HG03135 (cell line): ENCODE results near the gene NR3C2.

Experiments used
- ATAC-seq: cut with Tn5 transposase; IDR thresholded peaks from one replicate; pipeline ENCODE4 v1.9.1; 2021; ENCODE audit warnings: mild to moderate bottlenecking, moderate library complexity; ENCODE audit not compliant: unreplicated experiment

Gene NR3C2

DNA sequence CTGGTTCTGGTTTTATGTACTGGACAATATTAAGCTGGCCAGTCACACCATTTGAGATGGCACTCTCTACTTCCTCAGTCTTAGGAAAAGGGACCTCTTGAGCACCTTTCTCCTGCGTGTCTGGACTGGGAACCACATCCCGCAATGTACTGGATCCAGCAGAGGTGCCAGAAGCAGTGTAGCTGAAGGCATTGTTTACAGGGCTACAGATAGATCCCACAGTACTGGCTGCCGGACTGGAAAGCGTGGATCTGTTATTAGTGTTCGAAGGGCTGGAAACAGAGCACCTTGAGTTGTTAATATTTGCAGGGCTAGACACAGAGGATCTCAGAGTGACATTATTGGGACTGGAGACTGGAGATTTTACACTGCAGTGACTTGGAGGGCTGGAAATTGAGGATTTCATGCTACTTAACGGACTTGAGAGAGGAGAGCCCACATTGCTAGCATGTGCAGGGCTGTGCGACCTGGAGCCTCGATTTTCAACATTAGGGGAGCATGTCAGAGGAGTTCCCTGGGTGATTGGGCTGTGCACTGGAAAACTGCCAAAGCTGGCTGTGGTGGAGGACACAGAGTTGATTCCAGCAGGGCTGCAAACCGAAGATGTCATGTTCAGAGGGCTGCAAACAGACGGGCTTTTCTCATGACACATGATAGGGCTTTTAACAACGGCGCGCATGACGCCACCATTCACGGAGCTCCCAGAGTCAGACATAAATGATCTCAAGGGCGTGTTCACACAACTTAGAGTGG is 6.4 kb downstream of the NR3C2 start:
- ATAC-seq: no peak

DNA sequence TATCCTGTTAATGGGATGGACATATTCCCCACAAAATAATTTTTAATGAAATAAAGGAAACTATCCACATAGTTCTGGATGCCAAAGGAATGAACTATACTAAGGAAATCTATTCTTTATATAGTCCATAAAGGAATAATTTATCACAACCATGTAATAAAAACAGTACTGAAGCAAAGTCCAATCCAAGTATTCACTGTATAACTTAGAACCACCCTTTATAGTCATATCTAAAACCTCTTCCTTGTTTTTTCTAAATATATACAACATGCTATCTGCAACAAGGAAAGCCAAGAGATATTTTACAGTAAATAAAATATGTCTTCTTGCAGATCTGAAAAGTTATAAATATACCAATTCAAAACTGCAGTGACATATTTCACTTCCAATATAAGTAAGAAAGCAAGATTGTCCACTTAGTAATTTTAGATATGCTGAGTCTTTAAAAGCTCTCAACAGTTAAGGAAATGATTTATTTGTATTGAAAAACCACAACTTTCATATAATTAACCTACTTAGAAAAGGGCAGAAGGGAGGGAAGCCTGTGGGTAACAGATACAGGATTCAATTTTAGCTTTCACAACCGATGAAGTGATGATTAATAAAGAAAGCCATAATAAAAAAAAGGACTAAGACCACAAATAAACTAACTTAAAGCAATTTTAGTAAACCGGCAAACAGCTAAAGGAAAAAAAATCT is 8.0 kb downstream of the NR3C2 start:
- no peak for ATAC-seq

DNA sequence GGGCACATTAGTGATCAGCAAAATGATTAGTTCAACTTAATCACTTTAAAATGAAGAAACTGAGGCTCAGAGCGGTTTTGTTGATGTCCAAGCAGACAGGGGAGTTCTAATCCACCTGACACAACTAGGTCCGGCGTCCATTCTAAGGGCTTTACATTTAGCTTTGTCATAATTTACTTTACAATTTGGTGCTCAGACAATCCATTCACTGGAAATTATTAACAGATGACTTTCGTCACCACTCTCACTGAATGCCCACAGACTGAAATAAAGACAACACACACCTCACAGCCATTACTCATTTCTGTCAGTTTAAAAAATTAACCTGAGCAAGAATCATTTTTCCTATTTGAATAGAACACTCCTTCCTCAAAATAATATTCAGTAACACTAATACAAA is 10.8 kb downstream of the NR3C2 start:
- ATAC-seq: no peak

DNA sequence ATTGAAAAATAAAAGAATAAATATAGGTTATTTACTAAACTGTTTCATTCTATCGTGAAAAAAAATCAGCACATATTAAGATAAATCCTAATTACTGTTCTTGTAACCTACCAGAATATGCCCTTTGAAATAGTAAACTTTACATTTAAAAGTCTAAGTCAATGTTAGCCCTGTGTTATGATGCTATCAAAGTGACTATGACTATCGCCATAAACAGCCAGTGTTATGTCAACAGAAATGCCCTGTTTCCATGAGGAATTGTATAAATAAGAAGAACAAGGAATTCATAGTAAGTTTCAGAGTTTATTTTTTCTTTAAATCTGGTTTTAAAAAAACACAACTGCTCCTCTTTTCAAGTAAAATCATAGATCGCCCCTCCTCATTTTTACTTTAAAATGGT is 11.4 kb downstream of the NR3C2 start:
- no peak for ATAC-seq

DNA sequence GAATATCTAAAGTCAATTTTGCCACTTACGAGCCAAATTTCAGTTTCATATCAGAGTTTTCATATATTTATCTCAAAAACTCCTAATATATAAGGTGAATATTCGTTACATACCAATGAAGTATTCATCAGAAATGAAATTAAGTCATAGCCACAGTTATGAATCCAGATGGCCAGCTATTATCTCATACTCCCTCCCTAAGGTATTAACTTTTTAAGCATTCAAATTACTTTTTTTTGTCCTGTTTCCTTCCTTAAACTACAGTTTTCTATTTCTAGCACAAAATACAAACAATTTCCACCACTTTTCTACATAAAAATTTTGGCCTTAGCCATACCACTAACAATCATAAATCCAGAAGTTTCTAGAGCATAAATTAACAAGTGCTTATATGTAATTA is 13.0 kb downstream of the NR3C2 start:
- no peak for ATAC-seq

DNA sequence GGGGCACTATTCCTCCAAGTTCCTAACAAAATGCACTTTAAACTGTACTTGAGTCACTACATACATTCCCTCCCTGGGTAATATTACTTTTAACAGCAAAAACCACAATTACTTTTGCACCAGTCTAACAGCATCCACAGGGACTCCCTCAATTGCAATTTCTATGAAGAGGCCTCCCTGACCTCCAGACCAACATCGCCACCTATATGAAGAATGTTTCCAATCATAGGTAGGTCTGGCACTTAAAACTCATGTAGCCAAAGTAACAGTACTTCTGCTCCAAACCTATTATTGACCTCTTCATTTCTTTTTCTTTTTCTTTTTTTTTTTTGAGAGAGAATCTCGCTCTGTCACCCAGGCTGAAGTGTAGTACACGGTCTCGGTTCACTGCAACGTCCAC is 15.6 kb downstream of the NR3C2 start:
- no peak for ATAC-seq

DNA sequence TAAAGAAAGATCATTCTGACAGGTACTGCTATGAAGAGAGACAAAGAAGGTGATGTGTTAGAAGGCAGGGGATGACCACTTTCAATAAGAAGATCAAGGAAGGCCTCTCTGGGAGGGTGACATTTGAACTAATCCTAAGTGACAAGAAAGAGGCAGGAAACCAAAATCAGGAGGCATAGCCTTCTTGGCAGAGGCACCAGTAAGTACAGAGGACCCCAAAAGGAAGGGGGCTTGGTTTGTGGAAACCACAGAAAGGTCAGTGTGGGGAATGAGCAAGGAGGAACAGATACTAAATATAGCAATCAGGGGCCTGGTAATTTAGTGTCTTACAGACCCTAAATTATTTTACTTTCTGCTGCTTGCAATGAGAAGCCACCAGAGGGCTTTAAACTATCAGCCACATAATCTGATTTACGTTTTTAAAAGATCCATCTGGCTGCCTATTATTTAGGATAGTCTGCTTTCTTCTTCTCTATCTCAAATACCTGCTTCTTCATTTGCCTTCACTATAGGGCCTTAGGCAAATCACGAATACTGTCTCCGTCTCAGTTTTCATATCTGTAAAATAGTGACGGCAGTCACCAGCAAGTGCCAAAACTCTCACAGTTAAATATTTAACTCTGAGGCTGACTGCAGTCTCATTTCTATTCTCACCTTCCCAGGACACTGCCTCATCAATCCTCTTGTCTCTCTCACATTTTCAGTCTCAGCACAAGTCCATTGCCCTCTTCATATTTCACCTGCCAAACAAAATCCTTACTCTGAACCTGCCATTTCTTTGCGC is 16.7 kb downstream of the NR3C2 start:
- ATAC-seq: peak; percentile 62

DNA sequence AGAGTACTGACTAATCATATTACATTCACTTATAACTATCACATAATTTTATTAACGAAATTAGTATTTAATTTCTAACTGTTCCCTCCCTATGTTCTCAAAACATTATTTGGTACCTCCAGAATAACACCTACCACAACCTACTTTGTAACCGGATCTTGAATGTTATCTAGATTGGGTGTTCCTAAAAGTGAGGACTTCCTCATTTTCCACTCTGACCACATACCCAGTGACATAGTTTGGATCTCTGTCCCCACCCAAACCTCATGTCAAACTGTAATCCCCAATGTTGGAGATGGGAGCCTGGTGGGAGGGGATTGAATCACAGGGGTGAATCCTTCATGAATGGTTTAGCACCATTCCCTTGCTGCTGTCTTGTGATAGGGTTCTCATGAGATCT is 21.8 kb downstream of the NR3C2 start:
- no peak for ATAC-seq

DNA sequence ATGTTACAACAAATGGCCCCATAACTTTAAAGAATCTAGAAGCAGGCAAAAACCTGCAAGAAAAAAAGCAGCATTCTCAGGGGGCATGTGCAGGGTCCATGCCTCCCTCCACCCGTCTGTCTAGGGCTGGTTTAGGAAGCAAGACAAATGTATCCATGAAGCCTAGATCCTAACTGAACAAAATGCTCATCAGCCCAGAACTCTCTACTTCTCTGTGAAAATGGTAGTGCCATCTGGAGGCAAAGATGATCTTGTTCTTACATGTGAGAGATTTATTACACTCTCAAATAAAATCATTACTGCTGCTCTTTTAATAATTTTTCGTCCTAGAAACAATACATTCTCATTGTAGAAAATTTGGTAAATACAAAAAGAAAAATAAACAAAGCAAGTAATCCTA is 26.7 kb downstream of the NR3C2 start:
- ATAC-seq: no peak

DNA sequence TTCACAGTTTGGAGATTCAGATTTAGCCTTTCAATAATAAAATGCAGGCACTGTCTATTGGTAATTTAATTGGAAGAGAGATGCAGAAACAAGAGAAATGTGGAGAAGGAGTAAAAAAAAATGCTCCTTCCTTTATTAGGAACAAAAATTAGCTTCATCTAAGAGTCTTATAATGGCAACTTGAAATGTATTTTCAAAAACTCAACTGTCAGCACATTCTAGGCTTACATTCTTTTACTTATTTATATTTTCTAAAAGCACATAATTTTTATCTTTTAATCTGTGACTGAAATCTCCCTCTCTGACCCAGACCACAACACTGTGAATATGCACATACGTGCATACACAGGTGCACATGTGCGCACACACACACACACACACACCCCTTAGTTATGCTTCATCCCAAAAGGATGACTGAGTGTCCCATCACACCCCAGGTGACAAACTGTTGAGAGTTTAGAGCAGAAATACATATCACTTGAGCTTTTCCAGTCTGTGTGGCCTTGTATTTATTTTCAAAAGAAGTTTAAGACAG is 29.7 kb downstream of the NR3C2 start:
- no peak for ATAC-seq

DNA sequence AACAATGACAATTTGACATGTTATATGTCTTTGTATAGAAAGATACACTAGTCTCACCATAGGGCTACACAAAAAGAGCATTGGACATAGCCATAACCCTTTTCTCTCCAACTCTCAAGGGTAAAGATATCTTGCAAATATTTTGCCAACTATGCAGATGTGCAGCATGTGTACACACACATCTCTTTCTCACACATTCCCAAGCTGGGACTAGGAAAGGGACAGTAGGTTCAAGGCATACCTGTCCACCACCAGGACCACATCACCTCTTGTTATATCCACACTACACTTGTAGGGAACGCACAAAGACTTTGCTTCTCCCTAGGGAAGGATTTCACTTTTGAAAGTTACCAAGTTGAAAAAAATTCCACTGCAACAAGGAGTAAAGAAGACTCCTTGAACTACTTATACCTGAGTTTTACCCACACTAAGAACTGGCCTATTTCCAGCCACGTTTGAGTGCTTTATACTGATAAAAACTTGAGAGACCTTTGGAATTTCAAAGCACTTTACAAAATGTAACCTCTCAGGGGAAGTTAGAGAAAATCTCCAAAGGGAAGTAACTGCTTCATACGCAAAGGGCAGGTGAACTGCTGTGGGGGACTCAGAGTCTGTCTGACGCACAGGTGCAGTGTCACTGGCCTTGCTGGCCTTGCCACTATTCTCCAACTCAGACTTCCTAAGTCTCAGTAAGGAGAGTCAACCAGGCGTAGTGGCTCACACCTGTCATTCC is 36.9 kb downstream of the NR3C2 start:
- no peak for ATAC-seq

DNA sequence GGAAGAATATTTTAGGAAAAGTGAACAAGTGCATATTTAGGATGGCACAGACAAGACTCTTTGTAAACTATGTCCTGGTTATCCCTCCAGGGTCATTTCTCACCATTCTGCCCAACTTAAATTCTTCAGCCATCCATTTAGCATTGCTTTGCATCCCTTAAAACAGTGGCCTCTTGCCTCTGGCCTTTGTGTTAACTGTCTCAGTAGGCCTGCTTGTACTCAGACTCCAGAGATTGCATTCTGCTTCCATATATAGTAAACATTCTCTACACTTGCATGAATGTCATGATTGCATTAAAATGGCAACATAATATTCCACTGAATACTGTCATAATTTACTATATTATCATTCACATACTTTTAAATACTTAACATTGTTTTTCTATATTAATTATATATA is 43.2 kb downstream of the NR3C2 start:
- ATAC-seq: no peak

DNA sequence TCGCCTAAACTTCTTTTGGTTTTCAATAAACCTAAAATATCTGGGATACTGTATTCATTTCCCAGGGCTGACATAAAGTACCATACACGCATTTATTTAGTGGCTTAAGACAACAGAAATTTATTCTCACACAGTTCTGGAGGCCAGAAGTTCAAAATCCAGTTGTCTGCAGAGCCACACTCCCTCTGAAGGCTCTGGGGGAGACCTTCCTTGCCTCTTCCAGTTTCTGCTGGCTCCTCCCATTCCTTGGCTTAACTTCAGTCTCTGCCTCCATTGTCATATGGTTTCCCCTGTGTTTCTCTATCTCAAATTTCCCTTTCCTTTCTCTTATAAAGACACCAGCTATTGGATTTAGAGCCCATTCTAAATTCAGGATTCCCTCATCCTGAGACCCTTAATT is 44.4 kb downstream of the NR3C2 start:
- ATAC-seq: no peak

DNA sequence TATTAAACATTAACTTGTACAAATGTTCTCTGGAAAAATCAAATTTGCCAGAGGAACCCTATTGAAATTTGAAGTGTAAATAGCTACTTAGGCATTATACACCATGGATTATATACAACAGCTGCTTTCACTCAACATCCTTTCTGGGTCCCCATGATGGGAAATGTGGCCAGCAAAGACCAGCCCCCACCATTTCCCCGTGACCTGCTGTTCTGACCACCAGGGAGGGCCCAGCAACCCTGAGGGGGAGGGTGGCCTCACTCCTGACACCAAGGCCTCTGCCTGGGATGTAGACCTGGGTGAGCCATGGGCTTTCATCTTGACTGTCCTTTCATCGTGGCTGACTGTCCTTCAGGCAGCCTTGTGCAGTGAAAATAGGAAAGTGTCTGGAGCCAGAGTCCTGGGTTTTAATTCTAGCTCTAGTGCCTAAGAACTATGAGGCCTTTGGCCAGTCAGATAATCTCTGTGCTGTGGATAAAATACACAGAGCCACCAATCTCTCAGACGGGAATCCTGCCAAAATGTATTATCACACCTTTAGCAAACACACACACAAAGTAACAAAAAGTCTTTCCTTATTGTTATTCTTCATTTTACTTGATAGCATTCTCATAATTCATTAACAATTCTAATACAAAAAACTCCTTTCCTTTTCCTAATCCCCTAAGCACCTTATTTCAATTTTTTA is 45.1 kb downstream of the NR3C2 start:
- ATAC-seq: no peak

DNA sequence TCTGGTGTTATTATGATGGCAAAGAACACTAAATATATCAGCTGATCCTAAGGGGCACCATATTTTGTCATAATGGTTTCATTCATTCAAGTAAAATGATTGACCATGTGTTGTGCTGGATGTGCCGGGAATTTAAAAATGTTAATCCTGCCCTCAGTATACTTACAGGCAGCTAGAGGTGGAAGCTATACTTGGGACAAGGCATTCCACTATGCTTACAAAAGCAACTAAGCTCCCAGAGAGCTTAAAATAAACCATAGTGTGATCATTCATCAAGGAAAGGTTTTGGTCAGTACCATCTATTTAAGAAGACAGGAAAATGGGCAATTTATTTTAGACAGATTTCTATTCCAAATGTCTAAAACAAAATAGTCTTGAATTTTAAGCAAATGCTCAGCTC is 46.4 kb downstream of the NR3C2 start:
- ATAC-seq: no peak

DNA sequence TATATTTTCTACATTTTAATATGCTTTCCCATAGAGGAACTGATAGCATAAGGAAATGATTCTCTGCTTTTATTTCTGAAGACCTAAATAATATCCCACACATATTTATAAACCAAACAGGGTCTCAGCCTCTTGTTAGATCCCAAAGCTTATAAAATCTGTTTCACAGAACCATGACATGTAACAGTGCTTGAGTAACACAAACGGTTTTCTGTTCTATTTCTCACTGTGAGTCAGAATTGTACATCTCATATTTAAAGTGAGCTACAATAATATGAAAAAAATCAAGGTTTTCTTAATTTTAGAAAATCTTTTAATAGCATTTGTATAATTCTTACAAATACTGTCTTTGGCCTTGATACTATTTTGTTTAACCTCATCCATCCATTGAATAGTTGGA is 51.2 kb downstream of the NR3C2 start:
- ATAC-seq: no peak

DNA sequence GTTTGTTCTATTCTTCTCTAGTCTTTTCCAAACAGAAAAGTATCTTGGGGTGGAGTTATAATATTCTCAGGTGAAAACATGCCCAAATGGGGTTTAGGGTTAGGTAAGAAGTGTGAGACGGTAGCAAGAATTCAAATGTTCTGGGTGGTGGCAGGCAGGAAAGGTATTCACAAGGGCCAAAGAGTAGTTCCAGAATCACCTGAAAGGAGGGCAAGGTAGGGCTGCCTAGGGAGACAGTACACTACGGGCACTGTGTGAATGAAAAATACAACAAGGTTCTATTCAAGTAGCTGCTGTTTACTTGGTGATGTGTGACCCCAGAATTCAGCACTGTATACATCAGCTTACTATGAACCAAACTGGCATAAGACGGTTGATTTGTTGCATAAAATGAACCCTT is 51.9 kb downstream of the NR3C2 start:
- no peak for ATAC-seq

DNA sequence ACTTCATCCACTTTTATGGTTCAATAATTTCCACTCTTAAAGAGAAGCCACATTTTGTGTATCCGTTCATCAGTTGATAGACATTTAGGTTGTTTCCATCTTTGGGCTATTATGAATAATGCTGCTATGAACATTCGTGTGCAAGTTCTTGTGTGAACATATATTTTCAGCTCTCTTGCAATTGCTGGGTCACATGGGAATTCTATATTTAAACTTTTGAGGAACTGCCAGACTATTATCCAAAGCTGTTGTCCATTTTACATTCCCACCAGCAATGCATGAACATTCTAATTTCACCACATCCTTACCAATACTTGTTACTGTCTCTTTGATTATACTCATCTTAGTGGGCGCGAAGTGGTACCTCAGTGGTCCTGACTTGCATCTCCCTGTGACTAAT is 61.9 kb downstream of the NR3C2 start:
- ATAC-seq: no peak

DNA sequence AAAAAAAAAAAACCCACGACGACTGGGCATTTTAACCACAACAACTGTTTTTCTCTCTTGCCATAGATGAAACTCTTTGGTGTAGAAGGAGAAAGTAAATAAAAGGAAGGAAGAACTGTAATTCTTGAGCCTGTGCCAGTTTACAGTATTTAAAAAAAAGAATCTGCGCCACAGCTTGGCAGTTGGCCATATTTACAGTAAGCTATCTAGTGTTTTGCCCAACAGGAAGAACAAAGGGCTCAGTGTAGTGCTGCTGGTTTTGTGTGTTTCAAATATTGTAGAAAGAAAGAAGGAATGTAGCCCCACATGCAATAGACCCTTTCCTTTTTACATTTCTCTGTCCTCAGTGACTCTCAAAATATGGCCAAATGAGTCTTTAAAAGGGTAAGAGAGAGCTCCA is 66.1 kb downstream of the NR3C2 start:
- no peak for ATAC-seq

DNA sequence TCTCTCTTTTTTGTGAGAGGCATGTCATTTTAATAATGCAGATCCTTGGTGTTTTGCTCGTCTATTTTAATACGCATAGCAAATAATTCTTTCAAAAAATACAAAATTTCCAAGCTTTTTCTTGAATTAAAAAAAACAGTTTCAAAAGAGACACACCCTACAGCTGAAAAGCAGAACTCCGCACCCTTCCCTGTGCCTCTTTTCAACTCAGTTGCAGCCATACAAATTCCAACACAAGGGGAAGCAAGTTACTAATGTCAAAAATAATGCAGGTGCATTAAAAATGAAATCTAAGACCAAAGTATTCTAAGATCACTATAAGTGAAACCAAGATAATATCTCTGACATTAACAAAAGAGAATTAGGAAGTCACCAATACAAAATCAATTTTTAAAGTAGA is 66.6 kb downstream of the NR3C2 start:
- ATAC-seq: no peak
